Neural progenitor cell (in vitro differentiated cells): ENCODE data around the gene SUPT20H. TPM values are rescaled to one million over a fixed set of nuclear protein-coding genes. Genes with fewer than 3 reads are reported as not detected.

Source experiments
- DNase-seq: peaks from one replicate; pipeline ENCODE4 v3.0.0-alpha.2; 2016; ENCODE audit warnings: low spot score
- H2AFZ ChIP-seq: fragments of 200-600 bp; sonication (generic); replicated peaks from 2 replicates; pipeline ENCODE4 v1.6.1; 2016; ENCODE audit warnings: antibody characterized with exemption
- H3F3A ChIP-seq: fragments of 200-600 bp; sonication (generic); 2 replicates; pipeline ENCODE4 v1.6.1; 2016; ENCODE audit warnings: antibody characterized with exemption, low read depth
- H3K27ac ChIP-seq: fragments of 200-600 bp; sonication (generic); 2 replicates; pipeline ENCODE4 v1.5.1; 2016; ENCODE audit warnings: mild to moderate bottlenecking
- H3K27me3 ChIP-seq: fragments of 200-600 bp; sonication (generic); 2 replicates; pipeline ENCODE4 v1.6.1; 2016; ENCODE audit warnings: mild to moderate bottlenecking, moderate library complexity
- H3K36me3 ChIP-seq: fragments of 200-600 bp; sonication (generic); 2 replicates; pipeline ENCODE4 v1.5.1; 2016
- H3K4me1 ChIP-seq: fragments of 200-600 bp; sonication (generic); 2 replicates; pipeline ENCODE4 v1.6.1; 2016; ENCODE audit warnings: mixed run types
- H3K4me2 ChIP-seq: fragments of 200-600 bp; sonication (generic); 2 replicates; pipeline ENCODE4 v1.6.1; 2016
- H3K4me3 ChIP-seq: fragments of 200-600 bp; sonication (generic); 2 replicates; pipeline ENCODE4 v1.5.1; 2016
- H3K79me2 ChIP-seq: fragments of 200-600 bp; sonication (generic); 2 replicates; pipeline ENCODE4 v1.6.1; 2016; ENCODE audit warnings: low read depth
- H3K9ac ChIP-seq: fragments of 200-600 bp; sonication (generic); 2 replicates; pipeline ENCODE4 v1.6.1; 2016
- H3K9me3 ChIP-seq: fragments of 200-600 bp; sonication (generic); 2 replicates; pipeline ENCODE4 v1.5.1; 2016; ENCODE audit warnings: low read depth
- H4K20me1 ChIP-seq: fragments of 200-600 bp; sonication (generic); 2 replicates; pipeline ENCODE4 v1.6.1; 2016; ENCODE audit warnings: low read depth
- H3K27ac Mint-ChIP-seq: 3 replicates; pipeline ENCODE4 v1.8.0; 2021; ENCODE audit warnings: mixed read lengths
- H3K27me3 Mint-ChIP-seq: 2 replicates; pipeline ENCODE4 v1.8.0; 2022; ENCODE audit warnings: low read depth, mild to moderate bottlenecking, inconsistent platforms, moderate library complexity, mixed read lengths; ENCODE audit not compliant: insufficient read depth
- H3K36me3 Mint-ChIP-seq: 3 replicates; pipeline ENCODE4 v1.8.0; 2021; ENCODE audit warnings: mixed read lengths
- H3K4me1 Mint-ChIP-seq: 3 replicates; pipeline ENCODE4 v1.8.0; 2021; ENCODE audit warnings: mixed read lengths
- H3K4me3 Mint-ChIP-seq: 3 replicates; pipeline ENCODE4 v1.8.0; 2021; ENCODE audit warnings: mild to moderate bottlenecking, moderate library complexity, mixed read lengths
- H3K9me3 Mint-ChIP-seq: 3 replicates; pipeline ENCODE4 v1.8.0; 2020; ENCODE audit warnings: mixed read lengths
- CTCF ChIP-seq: fragments of 200-600 bp; sonication (generic); IDR thresholded peaks from 2 replicates; pipeline ENCODE4 v1.5.1; 2017; ENCODE audit warnings: antibody characterized with exemption, mild to moderate bottlenecking
- EZH2 ChIP-seq: fragments of 200-600 bp; sonication (generic); IDR thresholded peaks from 2 replicates; pipeline ENCODE4 v1.6.1; 2017; ENCODE audit warnings: antibody characterized with exemption, mild to moderate bottlenecking, moderate library complexity
- EZH2phosphoT487 ChIP-seq: fragments of 200-600 bp; sonication (generic); IDR thresholded peaks from 2 replicates; pipeline ENCODE4 v1.6.1; 2017; ENCODE audit warnings: antibody characterized with exemption
- total RNA-seq: library from RNA; depleted of rRNA; stranded (reverse); fragments of >200 nt; gene quantifications from 2 replicates; pipeline ENCODE4 v1.2.3, GENCODE V29; 2015; ENCODE audit warnings: low replicate concordance

SUPT20H gene
- total RNA-seq, 1 donor from 2014 or later: 88.2 TPM

GRCh38 chr13:36997716-36998427 lies 61.6 kb downstream of the SUPT20H start:
- no peaks in the 10 kb centered on the region for H3K9me3 ChIP-seq
- peak overlapping the region; percentile 68 for H3K4me3 ChIP-seq
- H4K20me1 ChIP-seq: no peaks in the 10 kb centered on the region
- H2AFZ ChIP-seq: no peak overlapping the region
- Mint-ChIP-seq H3K27ac (peak overlapping the region; percentile 98), H3K4me1 (peaks cover 27% of the 10 kb centered on the region), H3K9me3 (no peaks in the 10 kb centered on the region), H3K36me3 (peaks cover 7% of the 10 kb centered on the region), H3K4me3 (peak overlapping the region; percentile 100), H3K27me3 (peaks cover 9% of the 10 kb centered on the region)
- peaks cover 17% of the 10 kb centered on the region for H3F3A ChIP-seq
- DNase-seq: no peak
- peaks cover 13% of the 10 kb centered on the region for H3K36me3 ChIP-seq
- H3K4me2 ChIP-seq: peak overlapping the region; percentile 99
- TF ChIP-seq EZH2 (no peak), CTCF (no peak), EZH2phosphoT487 (no peak)
- no peaks in the 10 kb centered on the region for H3K27me3 ChIP-seq
- H3K79me2 ChIP-seq: peaks cover 68% of the 10 kb centered on the region
- peak overlapping the region; percentile 90 for H3K9ac ChIP-seq
- H3K27ac ChIP-seq: no peak overlapping the region
- H3K4me1 ChIP-seq: peaks cover 13% of the 10 kb centered on the region

DNA sequence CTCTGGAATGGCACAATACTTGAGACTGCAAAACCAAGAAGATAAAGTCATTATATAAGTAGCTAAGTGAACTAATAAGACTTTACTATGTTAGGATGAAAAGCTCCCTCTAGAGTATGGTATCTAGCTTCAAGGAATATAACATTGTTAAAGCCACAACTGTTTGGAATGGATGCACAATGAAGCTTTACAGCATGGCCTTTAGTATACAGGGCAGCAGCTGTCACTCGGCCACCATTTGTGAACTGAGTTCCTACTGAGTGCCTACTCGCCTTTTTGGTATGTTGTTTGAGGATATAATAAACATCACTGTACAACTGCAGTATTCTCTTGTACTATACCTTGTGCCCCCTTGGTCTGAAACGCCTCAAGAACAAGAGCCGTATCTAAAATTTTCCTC lies 67.1 kb downstream of the SUPT20H start:
- Mint-ChIP-seq H3K36me3 (peaks cover 32% of the 10 kb centered on the region), H3K27me3 (no peaks in the 10 kb centered on the region), H3K27ac (no peak overlapping the region), H3K4me1 (peaks cover 5% of the 10 kb centered on the region), H3K4me3 (no peak overlapping the region), H3K9me3 (no peaks in the 10 kb centered on the region)
- Histone ChIP-seq H3K4me2 (no peak overlapping the region), H3K9ac (no peak overlapping the region), H3K9me3 (no peaks in the 10 kb centered on the region), H2AFZ (no peak overlapping the region), H4K20me1 (peaks cover 4% of the 10 kb centered on the region), H3K27me3 (no peaks in the 10 kb centered on the region), H3K4me3 (no peak overlapping the region), H3F3A (no peaks in the 10 kb centered on the region), H3K79me2 (peaks cover 31% of the 10 kb centered on the region), H3K36me3 (peaks cover 15% of the 10 kb centered on the region), H3K27ac (no peak overlapping the region), H3K4me1 (no peaks in the 10 kb centered on the region)
- no peak for TF ChIP-seq EZH2
- no peak for TF ChIP-seq EZH2phosphoT487
- no peak for TF ChIP-seq CTCF
- DNase-seq: no peak

DNA sequence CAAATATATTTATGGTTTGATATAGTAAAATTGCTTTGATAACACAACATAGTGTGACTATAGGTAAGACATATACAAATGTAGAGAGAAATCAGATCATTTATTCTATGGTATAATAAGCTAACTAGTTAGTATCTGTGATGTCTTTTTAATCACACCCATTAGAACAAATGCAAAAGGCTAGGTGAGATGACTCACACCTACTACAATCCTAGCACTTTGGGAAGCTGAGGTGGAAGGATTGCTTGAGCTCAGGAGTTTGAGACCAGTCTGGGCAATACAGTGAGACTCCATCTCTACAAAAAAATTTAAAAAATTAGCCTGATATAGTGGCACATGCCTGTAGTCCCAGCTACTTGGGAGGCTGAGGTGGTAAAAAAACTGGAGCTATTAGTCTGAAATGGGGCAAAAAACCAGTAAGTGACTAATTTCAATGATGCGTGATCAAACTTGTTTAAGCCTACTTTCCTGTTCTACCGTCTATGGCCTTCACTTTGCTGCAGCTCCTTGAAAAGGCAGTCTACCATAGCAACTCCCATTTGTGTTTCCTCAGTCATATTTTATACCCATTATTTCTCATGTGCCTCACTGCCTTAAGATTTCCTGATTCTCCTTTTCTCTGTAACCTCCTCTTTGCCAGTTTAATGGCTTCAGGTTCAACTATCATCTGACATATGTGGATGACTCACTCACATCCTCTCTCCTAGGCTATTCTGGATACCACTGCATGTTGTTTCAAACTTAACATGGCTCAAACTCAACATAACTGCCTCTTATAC lies 72.8 kb downstream of the SUPT20H start:
- Histone ChIP-seq H2AFZ (no peak overlapping the region), H3K4me1 (no peaks in the 10 kb centered on the region), H3K9ac (no peak overlapping the region), H3K4me2 (no peak overlapping the region), H3K9me3 (no peaks in the 10 kb centered on the region), H3K27me3 (no peaks in the 10 kb centered on the region), H4K20me1 (peaks cover 4% of the 10 kb centered on the region), H3K4me3 (no peak overlapping the region), H3K36me3 (peaks cover 25% of the 10 kb centered on the region), H3K27ac (no peak overlapping the region), H3F3A (peaks cover 5% of the 10 kb centered on the region), H3K79me2 (no peaks in the 10 kb centered on the region)
- no peak overlapping the region for H3K4me3 Mint-ChIP-seq
- no peak overlapping the region for H3K27ac Mint-ChIP-seq
- TF ChIP-seq CTCF: no peak
- no peak for TF ChIP-seq EZH2
- TF ChIP-seq EZH2phosphoT487: no peak
- no peak for DNase-seq
- H3K4me1 Mint-ChIP-seq: no peaks in the 10 kb centered on the region
- H3K36me3 Mint-ChIP-seq: peaks cover 29% of the 10 kb centered on the region
- no peaks in the 10 kb centered on the region for H3K9me3 Mint-ChIP-seq
- no peaks in the 10 kb centered on the region for H3K27me3 Mint-ChIP-seq
